Measurements from ENCODE around the gene MATN4.

Gene MATN4

GRCh38 chr20:45340236-45340847, 32.2 kb upstream of the MATN4 start:
- no peak for DNase-seq

DNA sequence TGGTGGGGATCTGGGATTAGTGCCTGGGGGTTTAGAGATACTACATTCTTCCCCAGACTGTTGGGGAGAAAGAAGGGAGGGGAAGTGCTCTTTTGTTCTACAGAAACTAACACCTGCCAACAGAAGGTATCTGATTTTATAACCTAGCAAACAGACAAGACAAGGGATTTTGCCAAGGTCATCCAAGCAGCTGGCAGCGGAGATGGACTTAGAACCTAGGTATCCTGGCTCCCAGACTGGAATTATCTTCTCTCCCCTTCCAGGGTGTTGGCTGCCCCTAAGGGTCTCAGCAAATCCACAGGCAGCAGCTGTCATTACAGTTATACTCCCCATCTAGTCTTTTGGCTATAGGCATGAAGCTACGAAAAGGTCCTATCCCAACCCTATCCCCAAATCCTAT, 31.7 kb upstream of the MATN4 start:
- DNase-seq = no peak

- no peak for DNase-seq
Measured at GRCh38 chr20:45339084-45339483, 31.0 kb upstream of the MATN4 start.

- DNase-seq = no peak
Measured at GRCh38 chr20:45338121-45339030, 30.3 kb upstream of the MATN4 start.

DNA sequence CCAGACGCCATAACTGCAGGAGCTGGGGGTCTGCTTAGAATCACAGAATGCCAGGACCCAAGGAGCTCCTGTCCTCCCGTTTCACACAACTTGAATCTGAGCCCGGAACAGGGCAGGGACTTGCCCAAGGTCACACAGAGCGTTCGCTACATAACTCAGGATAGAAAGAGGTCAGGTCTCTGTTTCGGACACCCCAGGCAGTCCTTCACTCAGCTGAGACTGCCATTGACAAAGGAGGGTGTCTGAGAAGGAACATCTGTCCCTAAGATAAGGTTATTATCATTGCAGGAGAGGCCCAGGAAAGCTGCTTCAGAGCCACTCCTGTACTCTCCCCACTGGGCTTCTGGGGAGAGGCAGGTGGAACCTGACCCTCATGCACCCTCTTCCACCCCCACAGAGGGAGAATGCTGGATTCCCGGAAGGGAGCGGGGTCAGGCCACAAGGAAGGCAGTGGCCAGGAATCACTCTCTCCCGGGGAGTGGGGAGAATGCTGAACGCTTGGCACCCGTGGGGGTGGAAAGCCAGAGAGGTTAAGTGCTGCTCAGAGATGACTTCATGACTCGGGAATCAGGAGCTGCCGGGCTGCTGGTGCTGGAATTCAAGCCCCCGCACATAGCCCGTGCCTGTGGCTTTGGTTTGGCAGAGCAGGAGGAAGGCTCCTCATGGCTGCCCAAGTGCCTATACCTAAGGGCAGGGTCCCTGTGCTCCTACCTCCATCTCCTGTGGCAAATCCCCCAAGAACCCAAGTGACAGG, 29.4 kb upstream of the MATN4 start:
- no peak for DNase-seq

- no peak for DNase-seq
Measured at GRCh38 chr20:45336530-45337366, 28.6 kb upstream of the MATN4 start.

- no peak for DNase-seq
Measured at GRCh38 chr20:45330476-45330875, 22.4 kb upstream of the MATN4 start.

GRCh38 chr20:45329497-45330319, 21.6 kb upstream of the MATN4 start:
- DNase-seq = no peak

DNA sequence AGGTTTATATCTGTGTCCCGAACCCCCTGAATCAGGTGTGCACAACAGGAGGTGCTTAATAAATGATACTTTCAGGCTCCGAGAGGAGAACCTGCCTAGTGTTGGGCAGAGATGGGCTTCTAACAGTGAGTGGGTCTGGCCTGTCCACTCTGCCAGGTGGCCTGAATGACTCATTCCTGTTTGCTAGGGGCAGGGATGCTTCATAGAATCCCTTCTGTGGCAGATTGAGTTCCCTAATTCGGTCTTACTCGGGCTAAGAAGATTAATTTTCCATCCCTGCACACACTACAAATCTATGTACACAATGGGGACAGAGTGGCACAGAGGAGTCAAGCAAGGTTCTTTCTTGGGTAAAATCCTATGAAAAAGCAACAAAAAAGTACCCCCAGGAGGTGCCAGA, 20.4 kb upstream of the MATN4 start:
- DNase-seq = no peak

GRCh38 chr20:45325371-45325770, 17.3 kb upstream of the MATN4 start:
- DNase-seq = no peak

- DNase-seq = no peak
Measured at GRCh38 chr20:45323731-45324130, 15.6 kb upstream of the MATN4 start.

DNA sequence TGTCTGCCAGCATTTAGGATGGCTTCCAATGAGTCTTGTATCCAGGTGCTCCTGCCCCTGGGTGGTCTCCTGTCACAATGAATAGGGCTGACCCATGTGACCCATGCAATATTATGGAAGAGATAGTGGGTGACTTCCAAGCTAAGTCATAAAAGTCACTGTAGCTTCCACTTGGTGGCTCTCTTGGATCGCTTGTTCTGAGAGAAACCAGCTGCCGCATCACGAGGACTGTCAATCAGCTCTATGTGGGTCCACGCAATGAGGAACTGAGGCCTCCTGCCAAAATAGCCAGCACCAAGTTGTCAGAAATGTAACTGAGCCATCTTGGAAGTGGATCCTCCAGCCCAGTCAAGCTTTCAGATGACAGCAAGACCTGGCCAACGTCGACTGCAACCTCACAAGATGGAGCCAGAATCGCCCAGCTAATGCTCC, 14.9 kb upstream of the MATN4 start:
- DNase-seq = peak; percentile 14

GRCh38 chr20:45320948-45321595, 13.0 kb upstream of the MATN4 start:
- DNase-seq = peak; percentile 33

DNA sequence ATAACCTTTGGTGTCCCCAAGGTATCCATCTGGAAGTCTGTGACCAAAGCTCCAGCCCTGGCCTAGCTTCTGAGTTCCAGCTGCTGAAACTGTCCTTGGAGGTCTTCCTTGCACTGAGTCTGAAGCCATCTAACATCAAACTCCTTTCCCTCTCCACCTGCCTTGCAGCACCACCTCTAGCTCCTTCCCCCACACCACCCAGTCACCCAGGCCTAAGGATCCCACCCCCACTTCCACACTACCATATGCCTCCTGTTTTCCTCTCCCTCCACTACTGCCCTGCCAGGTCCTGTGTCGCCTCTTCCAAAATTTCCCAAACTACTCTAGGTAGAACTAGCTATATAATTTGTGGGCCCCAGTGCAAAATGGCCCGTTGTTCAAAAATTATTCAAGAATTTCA, 10.8 kb upstream of the MATN4 start:
- DNase-seq = no peak

DNA sequence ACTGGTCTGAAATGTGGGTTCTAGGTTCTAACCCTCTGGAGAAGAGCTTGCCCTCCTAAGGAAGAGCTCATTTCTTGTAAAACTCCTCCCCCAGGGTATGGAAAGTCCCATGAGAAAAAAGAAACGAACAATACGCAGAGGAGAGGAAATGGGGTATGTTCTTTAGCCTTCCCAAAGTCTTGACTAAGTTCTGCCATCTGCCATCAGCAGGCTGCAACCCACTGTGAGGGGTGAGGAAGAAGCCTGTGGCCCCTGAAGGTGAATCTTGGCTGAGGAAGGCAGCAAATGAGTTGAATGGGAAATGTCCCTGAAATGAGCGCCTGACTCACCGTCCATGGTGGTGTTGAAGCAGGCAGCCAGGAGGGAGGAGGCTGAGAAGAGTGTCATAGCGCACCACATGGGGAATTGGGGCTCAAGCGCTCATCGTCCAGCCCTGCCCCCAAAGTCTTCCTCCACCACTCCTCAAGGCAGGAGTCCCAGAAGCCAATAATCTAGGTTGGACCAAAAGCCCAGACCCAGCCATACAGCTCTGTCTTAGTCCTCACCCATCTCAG, 10.4 kb upstream of the MATN4 start:
- no peak for DNase-seq

DNA sequence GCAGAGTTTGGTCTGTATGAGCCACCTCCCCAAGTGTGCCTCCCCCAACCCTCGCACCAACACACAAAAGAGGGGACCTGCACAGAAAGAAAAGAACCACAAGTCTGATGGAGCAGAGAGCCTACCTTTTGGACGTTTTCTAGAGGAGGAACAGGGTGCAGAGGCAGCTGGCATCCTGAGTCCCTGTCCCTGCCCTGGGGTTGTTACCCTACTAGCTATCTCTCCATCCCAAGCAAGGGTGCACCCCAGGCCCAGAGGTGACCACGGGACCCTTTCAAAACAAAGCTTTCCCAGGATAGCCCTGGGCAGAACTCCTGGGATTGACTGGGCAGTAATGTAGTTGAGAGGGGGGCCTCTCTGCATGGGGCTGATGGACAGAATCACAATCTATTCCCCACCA, 9.7 kb upstream of the MATN4 start:
- no peak for DNase-seq

DNA sequence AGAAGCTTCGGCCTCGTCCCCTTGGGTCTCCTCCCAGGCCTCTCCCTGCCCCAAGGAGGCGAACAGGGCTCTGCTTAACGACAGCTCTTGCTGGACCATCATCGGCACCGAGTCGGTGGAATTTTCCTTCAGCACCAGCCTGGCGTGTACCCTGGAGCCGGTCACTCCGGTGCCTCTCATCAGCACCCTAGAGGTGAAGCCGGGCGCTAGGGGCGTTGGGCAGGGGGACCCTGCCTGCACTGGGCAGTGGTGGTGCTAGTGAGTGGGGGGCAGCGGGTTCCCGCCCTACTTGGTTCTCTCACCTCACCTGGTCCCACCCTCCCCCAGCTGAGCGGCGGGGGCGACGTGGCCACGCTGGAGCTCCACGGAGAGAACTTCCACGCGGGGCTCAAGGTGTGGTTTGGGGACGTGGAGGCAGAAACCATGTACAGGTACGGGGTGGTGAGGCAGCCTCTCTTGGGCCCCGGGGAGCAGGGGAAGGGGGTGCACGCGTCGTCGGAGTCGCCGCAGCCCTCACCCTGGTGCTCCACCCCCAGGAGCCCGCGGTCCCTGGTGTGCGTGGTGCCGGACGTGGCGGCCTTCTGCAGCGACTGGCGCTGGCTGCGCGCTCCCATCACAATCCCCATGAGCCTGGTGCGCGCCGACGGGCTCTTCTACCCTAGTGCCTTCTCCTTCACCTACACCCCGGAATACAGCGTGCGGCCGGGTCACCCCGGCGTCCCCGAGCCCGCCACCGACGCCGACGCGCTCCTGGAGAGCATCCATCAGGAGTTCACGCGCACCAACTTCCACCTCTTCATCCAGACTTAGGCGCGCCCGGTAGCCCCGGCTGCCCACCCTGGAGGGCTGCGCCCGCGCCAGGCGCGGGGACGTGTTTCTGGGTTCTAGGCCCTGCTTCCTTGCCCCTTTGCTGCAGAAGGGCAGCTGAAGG, 8.3 kb upstream of the MATN4 start:
- DNase-seq = no peak

GRCh38 chr20:45315672-45316071, 7.6 kb upstream of the MATN4 start:
- DNase-seq = no peak

- DNase-seq = no peak
Measured at GRCh38 chr20:45313943-45314342, 5.8 kb upstream of the MATN4 start.

All from CD4-positive, alpha-beta T cell treated with Interleukin-10 for 1 hour (primary cell).